Measurements from ENCODE around the gene SUSD1.
A peak's percentile ranks its signal among the peaks of the same experiment; 100 is the strongest.

The SUSD1 gene

DNA sequence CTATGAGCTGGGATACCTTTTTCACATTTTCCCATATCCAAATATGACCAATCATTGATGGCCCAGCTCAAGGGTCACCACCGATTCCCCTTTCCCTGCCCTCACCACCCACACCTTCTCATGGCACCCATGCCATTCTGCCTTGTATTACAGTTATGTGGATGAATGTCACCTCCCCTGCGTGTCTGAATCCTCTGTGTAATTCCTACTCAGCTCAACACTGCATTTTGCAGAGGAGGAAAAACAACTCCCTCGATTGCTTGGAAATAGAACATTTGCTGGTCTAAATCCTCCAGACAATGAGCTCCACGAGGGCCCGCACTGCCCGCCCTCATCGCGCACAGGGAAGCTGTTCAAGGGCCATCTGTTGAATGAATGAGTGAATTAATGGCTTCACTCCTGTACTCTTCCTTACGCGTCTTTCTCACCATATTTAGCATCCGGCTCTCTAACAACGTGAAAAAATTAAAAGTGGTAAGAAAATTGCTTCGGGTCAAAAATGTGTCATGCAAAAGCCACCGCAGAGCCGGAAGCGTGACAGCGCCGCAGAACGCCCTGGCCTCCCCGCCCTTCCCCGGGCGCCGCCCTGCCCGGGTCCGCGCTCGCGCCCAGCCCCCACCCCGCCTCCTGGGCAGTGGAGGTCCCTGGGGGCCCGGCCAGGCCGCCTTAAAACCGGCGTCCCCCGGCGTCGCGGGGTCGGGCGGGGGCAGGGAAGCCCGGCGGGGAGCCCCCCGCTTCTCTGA is 704 bp downstream of the SUSD1 start:
- peak overlapping the region; percentile 45 for H3K4me3 ChIP-seq (replicated peaks; ENCODE audit: low read depth, low read length)
- DNase-seq (ENCODE audit: low read depth): no peak
- TF ChIP-seq, protein P1, sequence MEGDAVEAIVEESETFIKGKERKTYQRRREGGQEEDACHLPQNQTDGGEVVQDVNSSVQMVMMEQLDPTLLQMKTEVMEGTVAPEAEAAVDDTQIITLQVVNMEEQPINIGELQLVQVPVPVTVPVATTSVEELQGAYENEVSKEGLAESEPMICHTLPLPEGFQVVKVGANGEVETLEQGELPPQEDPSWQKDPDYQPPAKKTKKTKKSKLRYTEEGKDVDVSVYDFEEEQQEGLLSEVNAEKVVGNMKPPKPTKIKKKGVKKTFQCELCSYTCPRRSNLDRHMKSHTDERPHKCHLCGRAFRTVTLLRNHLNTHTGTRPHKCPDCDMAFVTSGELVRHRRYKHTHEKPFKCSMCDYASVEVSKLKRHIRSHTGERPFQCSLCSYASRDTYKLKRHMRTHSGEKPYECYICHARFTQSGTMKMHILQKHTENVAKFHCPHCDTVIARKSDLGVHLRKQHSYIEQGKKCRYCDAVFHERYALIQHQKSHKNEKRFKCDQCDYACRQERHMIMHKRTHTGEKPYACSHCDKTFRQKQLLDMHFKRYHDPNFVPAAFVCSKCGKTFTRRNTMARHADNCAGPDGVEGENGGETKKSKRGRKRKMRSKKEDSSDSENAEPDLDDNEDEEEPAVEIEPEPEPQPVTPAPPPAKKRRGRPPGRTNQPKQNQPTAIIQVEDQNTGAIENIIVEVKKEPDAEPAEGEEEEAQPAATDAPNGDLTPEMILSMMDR (IDR thresholded peaks at IDR 0.05; ENCODE audit: low read length, missing control alignments): no peak

DNA sequence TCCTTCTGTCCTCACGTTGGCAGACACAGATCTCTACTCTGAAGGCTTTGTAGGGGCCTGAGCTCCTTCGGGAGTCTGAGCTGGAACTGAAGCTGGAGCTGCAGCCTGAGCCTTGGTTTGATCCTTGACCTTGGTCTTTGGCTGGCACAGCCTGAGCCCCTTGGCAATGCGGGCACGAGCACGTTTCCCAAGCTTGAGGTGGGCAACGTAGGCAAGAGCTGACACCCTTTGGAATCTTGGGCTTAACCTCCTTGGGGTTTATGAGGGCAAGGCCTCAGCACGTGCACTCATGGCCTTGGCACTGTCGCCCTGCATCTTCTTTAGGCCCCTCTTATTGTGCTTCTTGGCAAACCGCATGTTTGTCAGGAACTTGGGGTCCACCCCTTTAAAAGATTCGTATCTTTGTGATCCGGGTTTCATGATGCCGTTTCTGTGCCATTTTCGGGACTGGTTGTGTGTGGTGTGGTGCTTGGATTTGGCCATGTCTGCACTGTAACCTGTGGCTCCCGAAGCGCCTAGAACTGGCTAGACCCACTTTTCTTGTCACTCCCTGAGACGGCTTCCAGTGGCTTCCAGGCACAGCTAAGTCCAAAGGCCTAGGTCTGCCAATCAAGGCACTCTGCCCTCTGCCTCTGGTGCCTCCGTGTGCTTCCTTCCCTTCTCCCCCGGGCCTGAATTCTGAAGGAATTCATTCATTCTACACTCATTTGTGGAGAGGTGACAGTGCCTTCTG is 1.4 kb downstream of the SUSD1 start:
- no peak for DNase-seq (ENCODE audit: low read depth)
- H3K4me3 ChIP-seq (replicated peaks; ENCODE audit: low read depth, low read length): no peak overlapping the region
- TF ChIP-seq, protein P1 (IDR thresholded peaks at IDR 0.05; ENCODE audit: low read length, missing control alignments): no peak

DNA sequence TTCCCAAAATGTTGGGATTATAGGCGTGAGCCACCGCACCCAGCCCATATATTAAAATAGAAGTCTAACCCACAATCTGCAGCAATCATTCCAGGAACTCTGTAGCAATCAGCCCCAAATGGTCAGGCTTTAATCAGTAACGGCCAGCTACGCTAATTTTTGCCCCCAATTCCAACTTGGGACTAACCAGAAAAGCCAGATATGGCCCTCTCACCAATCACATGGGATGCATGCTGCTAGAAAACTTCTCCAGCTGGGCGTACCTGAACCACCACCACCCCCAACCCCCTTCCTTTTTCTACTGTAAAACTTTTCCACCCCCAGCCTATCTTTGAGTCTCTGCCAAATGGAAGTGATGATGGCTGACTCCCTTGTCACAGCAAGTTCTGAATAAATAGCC is 4.1 kb downstream of the SUSD1 start:
- DNase-seq (ENCODE audit: low read depth): no peak
- TF ChIP-seq, protein P1 (IDR thresholded peaks at IDR 0.05; ENCODE audit: low read length, missing control alignments): no peak

DNA sequence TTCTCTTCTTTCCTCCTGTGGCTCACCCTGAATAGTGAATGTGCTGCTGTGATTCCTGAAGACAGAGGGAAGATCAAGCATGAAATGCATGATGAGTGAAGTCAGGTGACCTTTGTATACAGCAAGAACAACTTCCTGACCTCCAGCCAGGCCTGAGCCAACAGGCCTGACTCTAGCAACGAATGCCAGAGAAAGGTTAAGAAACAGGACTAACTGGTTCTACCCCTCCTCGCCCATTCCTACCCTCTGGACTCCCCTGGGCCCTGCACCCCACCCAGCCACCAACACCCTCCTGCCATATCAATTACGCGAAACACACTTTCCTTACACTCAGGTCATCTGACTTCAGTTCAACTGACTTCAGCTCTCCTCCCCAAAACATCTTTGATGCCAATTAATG is 4.9 kb downstream of the SUSD1 start:
- H3K4me3 ChIP-seq (replicated peaks; ENCODE audit: low read depth, low read length): no peak overlapping the region
- TF ChIP-seq, protein P1 (IDR thresholded peaks at IDR 0.05; ENCODE audit: low read length, missing control alignments): no peak
- DNase-seq (ENCODE audit: low read depth): no peak

More for the DNA sequence above, 4.1 kb downstream of the SUSD1 start:
- no peak overlapping the region for H3K4me3 ChIP-seq (replicated peaks; ENCODE audit: low read depth, low read length)

DNA sequence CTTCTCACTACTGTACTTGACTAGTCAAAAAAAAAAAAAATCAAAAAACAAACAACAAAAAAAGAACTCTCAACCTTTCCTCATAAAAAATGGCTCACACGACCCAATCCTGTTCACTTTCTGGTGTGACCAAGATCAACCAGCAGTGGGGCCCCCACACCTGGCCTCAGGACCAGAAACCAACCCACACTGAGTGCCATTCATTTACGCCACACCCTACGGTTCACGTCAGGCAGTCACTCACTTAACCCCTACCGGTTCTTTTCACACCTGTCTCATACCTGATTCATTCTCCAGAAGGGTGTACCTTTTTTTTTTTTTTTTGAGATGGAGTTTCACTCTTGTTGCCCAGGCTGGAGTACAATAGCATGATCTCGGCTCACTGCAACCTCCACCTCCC is 5.7 kb downstream of the SUSD1 start:
- TF ChIP-seq, protein P1 (IDR thresholded peaks at IDR 0.05; ENCODE audit: low read length, missing control alignments): no peak
- H3K4me3 ChIP-seq (replicated peaks; ENCODE audit: low read depth, low read length): no peak overlapping the region
- no peak for DNase-seq (ENCODE audit: low read depth)

DNA sequence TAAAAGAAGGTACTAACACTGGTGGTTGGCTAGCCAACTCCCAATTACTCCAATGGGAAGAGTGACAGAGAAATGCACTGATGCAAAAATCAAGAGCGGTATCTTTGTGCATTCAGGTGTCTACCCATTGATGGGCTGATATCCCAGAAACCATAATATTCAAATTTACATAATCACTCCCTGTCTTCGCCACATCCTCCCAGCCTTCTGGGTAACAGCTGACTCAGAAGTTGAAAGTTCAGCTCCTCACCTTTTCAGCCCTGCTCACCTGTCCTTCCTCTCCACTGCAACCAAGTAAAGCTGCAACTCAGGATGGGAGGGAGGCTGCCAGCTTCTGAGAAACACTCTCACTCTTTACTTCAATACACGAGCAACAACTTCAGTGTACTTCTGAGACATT is 6.9 kb downstream of the SUSD1 start:
- TF ChIP-seq, protein P1 (IDR thresholded peaks at IDR 0.05; ENCODE audit: low read length, missing control alignments): no peak
- no peak for DNase-seq (ENCODE audit: low read depth)
- H3K4me3 ChIP-seq (replicated peaks; ENCODE audit: low read depth, low read length): no peak overlapping the region
